ENCODE measurements around the gene DYNC1LI1.

The DYNC1LI1 gene

DNA sequence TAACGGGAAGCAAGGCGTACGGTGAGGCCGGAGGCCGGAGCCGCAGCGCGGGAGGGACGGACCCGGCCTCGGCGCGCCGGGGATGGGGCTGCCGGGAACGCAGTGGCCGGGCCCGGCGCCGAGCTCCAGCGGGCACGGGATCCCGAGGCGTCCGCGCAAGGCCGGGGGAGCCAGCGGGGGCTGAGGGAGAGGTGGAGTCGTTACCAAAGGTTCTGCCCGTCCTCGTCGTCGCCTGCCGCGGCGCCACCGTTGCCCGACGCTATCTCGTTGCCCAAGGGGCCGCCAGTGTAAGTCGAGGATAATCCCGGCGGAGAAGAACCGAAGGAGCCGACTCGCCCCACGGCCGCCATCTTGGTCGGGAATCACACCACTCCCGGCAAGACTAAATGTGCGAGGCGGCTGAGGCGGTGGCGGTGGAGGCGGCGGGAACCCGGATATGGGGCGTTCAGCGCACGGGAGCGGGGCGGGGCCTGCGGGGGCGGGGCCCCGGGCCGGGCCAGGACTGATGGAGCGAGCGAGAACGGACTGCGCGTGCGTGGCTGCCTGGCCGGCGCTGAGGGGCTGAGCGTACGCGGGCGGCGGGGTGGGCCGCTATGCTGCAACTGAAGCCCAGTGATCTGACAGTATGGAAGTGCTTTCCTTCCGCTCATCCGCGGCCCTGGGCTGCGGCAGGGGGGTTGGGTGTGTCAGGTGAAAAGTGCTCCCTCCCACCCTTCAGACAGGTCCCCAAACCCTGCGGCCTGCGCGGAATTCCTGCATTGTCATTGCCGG lies at the start of gene DYNC1LI1:
Gene DYNC1LI1 (minus strand): TSS at position 438 of the 771 bp plus-strand sequence. CDS start 88 bp downstream, at position 350.
- peak; percentile 91 to 95 for DNase-seq (ENCODE audit: low read depth in 2 of 2)

DNA sequence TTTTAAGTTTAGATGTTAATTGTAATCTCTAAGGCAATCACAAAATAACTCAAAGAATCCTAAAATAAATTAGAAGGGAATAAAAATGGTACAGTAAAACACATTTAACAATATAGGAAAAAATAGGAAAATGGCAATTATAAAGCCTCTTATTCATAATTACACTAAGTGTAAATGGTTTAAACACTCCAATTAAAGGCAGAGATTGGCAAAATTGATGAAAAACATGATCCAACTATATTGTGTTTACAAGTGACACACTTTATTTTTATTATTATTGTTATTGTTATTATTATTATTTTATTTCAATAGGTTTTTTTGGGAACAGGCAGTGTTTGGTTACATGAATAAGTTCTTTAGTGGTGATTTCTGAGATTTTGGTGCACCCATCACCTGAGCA lies 48.7 kb upstream of the DYNC1LI1 start:
- DNase-seq (ENCODE audit: low read depth in 2 of 2): no peak

DNA sequence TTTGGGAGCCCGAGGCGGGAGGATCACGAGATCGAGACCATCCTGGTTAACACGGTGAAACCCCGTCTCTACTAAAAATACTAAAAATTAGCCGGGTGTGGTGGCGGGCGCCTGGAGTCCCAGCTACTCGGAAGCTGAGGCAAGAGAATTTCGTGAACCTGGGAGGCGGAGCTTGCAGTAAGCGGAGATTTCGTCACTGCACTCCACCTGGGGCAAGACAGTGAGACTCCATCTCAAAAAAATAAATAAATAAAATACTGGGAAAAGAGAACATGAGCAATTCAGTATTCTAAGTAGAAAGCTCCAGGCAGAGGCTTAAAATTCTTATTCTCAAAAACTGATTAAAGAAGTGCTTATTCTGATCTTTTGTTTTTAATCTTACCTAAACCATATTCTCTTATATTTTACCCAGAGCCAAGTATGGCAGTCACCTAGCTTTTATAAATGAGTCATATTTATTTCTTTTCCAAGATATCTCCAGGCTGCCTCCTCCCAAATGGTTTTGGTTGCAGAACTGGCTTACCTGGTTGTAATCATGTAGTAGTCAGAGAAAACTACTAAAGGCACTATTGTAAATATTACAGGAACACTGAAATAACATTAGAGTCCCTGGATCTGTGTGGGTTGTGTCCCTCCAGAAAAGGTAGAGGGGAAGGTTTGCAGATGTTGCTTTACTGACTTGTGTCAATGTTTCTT lies 45.8 kb upstream of the DYNC1LI1 start:
- DNase-seq (ENCODE audit: low read depth in 2 of 2): no peak

DNA sequence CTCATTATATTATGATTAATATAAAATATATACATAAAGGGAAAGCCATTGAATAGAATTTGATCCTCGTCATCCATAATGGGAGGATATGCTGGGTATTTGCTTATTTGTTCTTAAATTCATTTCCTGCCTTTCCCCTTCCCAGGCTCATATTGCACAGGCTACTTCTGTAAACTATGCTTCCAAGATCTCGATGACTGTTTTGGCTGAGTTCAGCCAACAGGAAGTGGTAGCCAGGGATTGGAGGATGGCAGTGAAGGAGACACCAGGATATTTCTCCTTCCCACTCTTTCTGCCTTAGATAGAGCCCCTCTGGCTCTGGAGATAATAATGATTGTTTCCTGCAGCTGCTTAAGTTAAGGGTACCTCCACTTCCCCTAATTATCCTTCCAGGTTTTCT lies 44.3 kb upstream of the DYNC1LI1 start:
- no peak for DNase-seq (ENCODE audit: low read depth in 2 of 2)

DNA sequence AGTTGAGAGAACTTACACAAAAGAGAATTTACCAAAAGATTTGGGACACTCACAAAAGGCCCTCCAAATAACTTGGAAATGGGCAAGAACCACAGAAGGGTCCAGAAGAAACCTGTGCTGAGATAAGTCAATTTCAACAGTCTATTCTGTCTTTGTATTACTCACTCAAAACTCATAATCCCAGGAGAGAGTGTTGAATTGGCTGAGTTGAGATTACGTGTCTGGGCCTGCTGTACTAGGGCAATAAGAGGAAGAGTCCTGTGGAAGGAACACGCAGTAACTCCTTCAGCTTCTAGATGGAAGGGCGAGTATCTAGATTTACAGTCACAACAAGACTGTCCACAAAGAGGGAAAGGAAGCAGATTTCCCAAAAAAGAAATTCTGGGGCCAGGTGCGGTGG lies 42.5 kb upstream of the DYNC1LI1 start:
- DNase-seq (ENCODE audit: low read depth in 2 of 2): no peak

DNA sequence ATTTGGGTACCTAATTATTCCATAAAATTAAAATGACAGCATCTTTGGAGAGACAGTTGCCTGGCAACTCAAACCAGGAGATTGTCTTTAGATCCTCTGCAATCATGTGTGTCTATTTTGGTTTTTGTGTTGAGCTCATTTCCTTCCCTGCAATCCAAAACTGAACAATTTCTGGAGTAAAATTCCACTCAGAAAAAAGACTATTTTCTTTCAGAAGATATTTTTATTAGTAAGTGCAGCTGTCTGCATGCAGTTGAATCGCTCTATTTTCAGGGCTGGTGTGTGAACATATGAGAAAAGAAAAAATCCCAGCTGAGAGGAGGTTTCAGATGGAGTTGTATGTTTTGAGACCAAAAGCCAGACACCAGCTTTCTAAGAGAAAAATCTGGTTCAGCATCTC lies 41.9 kb upstream of the DYNC1LI1 start:
- no peak for DNase-seq (ENCODE audit: low read depth in 2 of 2)

DNA sequence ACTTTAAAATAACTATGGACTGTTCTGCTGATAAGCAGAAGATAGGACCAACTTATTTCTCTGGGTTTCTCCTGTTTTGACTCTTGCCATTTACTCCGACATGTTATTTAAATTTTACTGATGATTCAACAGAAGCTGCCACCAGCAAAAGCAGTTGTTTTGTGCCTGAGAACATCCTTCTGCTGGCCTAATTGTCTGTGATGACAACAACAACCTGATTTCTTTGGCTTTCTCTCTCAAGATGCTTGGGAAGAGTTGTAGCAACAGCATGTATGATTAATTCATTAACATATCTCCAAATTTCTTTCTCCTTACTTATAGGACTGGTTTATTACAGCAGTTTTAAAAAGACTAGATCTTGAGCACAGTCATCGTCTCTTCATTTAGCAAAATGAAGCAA lies 36.9 kb upstream of the DYNC1LI1 start:
- no peak for DNase-seq (ENCODE audit: low read depth in 2 of 2)

DNA sequence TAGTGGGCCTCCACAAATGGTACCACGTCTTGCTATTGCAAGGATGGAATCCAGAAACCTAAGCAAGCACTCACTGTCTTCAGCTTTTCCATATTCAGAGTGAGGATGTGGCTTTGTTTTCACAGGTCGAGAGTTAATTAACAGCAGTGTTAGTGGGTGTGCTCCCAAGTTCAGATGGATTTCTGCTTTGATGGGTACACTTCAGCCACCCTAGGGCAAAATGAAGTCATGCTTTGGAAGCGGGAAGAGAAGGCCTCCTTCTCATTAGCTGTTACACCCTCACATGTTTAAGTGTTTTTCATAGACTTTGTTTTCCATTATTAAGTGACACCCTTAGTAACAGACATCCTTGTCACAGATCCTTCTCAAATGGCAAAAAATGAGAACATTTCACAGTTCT lies 36.3 kb upstream of the DYNC1LI1 start:
- no peak for DNase-seq (ENCODE audit: low read depth in 2 of 2)

DNA sequence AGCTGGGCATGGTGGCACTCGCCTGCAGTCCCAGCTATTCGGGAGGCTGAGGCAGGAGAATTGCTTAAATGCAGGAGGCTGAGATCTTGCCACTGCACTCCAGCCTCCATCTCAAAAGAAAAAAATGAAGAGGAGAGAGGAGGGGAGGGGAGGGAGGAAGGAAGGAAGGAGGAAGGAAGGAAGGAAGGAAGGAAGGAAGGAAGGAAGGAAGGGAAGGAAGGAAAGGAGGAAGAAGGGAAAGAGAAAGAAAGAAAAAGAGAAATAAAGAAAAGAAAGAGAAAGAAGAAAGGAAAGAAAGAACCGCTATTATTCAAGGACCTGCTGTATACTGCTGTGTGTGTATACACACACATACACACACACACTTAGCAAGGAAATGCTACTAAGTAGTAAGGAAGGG lies 35.6 kb upstream of the DYNC1LI1 start:
- no peak for DNase-seq (ENCODE audit: low read depth in 2 of 2)

DNA sequence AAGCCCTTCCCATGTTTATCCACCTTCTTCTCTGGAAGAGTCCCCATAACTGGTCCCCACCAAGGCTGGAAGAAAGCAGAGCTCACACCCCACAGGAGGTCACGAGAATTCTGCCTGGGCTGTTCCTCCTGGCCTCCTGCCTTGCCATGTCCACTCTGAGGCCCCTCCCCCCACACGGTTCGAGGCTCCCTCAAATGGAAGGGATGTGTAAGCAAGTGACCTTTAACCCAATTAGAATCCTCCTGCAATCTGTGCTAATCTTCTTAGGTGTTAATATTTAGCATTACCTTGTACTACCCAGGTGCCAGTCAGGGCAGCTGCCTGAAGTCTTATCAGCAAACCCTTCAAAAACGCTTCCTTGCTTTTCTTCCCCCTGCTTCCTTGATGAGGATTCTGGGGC lies 32.4 kb upstream of the DYNC1LI1 start:
- DNase-seq (ENCODE audit: low read depth in 2 of 2): no peak

DNA sequence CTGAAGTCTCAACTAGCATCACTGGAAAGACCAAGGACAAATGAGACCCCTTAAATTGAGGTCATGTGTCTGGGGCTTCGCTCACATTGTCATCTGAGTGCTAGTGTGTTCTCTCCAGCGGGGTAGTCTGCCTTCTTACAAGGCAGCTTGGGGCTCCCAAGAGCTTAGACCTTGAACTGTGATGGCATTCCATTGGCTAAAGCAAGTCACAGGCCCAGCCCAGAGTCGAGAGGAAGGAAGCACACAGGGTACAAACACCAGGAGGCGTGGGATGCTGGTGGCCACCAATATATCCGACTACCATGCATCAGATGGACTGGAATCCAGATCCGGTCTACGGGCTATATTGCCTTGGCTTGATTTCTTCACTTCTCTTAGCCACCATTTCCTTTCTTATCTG lies 31.5 kb upstream of the DYNC1LI1 start:
- DNase-seq (ENCODE audit: low read depth in 2 of 2): no peak

DNA sequence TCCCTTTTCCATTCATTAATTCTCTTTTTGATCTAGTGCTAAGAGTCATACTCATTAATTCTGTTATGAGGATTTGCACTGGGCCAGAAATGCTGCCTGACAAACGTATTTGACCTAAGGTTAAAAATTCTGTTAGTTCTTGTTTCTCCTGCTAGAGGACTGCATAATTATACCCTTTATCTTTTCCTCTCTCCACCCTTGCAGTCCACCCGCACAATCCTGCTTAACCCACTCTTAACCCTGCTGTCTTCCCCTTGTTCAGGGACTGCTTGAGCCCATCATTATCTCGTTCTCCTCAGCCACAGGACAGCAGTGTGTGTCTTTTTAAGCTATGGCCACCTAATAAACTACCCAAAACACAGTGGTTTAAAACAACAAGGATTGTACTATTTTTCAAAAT lies 31.1 kb upstream of the DYNC1LI1 start:
- no peak for DNase-seq (ENCODE audit: low read depth in 2 of 2)

DNA sequence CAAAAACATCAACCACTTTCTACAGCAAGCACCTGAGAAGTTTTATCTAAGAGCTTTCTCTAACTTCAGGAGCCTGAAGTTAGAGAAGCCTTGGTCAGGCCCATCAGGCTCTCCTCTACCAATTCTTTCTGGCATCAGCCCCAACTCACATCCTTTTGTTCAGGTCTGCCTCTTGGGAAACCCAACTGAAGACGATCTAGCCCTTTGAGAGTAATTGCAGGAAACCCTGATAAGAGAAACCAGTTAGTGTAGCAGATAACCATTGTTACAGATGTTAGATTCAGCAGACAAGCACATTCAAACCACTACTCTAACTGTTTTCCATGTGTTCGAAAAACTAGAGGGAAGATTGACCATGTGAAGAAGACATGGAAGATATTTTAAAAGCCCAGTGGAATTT lies 27.0 kb upstream of the DYNC1LI1 start:
- DNase-seq (ENCODE audit: low read depth in 2 of 2): no peak

DNA sequence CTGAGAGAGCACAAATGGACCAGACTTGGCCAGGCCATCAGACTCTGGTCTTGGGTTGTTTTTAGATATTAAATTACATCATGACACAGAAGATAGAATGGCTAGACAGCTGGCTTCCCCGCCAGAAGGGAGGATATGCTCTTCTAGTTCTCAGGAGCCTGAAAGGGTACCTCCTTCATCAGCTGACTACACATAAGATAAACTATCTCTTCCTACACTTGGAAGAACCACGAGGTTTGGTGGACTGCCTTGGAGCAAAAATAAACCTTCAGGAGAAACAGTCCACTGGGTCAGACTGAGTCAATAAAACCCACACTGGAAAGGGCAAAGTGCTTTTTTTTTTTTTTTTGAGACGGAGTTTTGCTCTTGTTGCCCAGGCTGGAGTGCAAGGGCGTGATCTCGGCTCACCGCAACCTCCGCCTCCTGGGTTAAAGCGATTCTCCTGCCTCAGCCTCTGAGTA lies 26.3 kb upstream of the DYNC1LI1 start:
- no peak for DNase-seq (ENCODE audit: low read depth in 2 of 2)

DNA sequence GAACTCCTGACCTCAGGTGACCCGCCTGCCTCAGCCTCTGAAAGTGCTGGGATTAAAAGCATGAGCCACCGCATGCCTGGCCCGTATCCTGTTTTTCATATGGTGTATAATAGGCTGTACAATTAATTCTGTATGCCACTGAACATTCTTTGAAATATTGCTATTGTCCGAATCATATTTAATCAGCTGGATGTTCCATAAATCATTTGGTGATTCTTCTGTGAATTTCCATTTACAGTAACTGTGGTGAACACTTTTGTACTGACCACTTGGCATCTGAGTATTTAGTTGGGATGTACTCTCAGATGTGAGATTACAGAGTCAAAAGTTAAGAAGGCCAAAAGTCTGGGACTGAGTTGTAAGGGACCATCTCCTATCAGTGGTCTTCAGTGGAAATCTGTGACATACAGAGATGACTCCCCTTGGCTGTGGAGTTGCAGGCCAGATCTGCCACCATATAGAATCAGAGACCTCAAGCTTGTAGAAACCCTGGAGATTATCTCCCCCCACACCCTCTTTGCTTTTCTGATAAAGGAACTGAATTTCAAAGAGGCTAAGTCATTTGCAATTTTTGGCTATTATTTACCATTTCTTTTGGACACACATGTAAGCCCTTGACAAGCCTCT lies 25.7 kb upstream of the DYNC1LI1 start:
- no peak for DNase-seq (ENCODE audit: low read depth in 2 of 2)

DNA sequence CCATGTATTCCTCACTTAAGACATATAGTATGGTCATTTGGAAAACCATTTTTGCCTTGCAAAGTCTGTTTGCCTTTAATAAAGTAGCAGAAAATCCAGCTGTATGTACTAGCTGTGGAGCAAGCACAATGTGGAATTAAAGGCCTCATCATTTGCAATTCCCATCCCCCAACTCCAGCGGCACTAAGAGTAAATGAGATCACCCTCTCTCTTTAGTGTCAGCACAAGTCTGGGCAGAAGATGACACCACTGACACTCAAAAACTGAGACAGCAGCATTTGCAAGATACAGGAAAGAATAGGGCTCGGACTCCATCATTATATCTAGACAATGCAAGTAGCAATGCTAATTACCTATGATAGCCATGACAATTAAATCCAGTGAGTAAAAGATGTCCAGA lies 24.7 kb upstream of the DYNC1LI1 start:
- DNase-seq (ENCODE audit: low read depth in 2 of 2): no peak

DNA sequence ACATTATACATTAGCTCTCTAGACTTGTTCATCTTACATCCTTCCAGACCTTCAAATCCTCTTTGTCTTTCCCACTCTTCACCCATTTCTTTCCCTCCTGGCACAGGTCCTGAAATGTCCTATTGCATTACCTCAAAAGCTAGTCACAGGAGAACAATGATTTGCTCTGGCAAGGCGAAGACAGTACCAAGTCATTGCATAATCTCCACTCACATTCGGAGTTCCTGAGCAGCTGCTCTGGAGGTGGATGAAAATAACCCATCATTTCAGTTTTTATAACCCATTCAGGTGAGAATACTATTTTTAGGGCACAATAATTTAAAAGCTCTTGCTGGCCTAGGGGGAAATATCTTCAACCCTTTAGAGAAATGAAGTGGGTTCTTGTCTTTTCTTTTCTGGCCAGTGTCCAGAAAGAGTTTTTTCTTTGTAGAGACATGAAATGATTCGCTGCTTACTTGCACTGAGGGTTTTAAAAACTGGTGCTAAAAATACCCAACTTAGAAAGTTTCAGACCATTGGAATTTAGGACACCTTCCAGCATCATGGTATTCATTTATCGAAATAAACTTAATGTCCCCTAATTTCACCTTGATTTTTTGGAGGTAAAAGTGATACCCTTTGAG lies 23.4 kb upstream of the DYNC1LI1 start:
- no peak for DNase-seq (ENCODE audit: low read depth in 2 of 2)

DNA sequence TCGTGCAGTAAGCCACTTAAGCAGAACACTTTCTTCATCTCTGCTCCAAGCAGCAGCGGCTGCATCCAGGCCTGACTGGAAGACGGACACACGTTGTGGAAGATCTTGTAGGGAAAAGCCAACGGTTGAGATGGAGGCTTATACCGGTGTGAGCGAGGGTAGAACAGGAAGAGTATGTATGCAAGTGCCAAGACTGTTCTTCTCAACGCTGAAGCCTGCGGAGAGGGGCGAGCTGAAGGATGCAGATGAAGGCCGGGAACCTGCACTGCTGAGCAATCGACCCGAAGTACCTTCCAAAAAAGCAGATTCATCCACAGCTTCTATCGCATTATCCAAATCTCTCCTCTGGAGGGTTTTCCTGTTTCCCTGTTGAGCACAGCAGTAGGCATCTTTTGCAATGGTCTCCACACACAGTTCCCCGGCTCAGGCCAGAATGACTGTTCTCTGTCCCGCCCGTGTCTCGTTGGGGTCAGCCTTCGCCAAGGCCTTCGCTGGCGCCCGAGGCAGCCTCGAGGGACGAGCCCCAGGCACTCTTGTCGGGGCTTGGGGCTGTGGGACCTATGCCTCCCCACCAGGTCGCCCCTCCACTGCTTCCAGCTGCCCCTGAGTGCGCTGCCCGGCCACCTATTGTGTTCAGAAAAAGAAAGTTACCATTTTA lies 22.2 kb upstream of the DYNC1LI1 start:
- DNase-seq (ENCODE audit: low read depth in 2 of 2): no peak

DNA sequence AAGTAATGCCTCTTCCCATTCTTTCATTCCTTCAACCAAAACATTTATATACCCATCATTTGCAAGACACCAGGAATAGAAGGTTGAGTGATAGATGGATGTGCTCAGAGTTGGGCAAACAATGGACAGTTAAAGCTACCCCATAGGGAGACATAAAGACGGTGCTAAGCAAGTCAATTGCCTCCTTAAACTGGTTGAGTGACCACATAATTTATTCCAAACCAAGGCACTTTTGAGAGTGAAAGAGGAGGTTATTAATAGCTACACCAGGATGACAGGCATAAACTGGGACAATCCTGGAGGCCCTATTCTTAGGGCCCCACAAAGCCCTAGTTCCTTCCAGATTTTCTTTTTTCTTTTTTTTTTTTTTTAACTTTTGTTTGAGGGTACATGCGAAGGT lies 21.4 kb upstream of the DYNC1LI1 start:
- DNase-seq (ENCODE audit: low read depth in 2 of 2): no peak

DNA sequence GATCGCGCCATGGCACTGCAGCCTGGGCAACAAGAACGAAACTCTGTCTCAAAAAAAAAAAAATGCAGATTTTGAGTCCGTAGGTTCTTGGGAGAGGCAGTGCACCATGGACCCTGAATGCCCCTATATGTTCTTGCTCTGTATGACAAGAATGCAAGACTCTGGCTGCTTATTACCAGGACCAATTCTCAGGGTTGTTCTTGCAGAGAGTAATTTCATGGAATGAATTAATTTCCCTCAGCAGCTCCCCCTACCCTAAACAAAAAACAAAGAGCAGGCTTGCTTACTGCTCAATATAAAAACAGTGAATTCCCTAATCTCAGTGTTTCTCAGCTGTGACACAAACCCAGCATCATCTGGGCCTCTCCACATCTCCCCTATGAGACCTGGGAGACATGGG lies 20.5 kb upstream of the DYNC1LI1 start:
- DNase-seq (ENCODE audit: low read depth in 2 of 2): no peak

DNA sequence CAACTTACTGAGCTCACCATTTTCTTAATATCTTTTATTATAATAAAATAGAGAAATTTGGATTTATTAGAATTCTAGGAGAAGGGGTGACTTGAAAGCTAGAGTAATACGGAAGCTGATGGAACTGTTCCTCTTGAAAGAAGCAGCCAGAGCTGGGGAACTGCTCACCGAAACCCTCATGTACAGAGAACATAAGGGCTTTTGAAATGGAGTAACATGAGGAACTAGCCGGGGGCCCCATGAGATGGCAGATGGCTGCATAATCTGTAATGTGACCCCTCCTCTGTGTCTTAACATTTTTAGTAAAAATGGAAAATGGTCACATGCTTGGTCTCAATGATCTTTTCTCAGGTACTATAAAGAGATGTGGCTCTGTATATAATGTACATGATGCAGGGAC lies 15.7 kb upstream of the DYNC1LI1 start:
- no peak for DNase-seq (ENCODE audit: low read depth in 2 of 2)

DNA sequence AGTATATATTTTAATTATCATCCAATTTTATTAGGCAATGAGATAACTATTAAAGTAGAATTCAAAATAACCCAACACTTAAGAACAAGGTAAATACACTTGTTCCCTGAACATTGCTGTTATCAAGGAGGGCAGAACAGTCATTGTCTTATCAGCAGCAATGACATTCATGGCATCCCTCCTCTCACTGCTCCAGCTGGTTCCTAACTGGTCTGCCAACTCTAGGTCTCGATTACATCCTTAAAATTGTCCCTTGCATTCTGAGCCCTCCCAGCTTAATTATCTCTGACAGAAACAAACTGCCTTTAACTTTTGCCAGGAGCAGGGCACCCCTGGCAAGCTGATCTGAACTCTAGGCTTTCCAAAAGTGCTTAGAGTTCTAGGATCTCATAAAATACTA lies 14.0 kb upstream of the DYNC1LI1 start:
- DNase-seq (ENCODE audit: low read depth in 2 of 2): no peak

Data from stimulated activated CD4-positive, alpha-beta T cell treated with anti-CD3 and anti-CD28 coated beads, Interleukin-4, amount 100 ng/mL, for 48 hours (primary cell).